Measurements from ENCODE around the gene CELSR1.

DNA sequence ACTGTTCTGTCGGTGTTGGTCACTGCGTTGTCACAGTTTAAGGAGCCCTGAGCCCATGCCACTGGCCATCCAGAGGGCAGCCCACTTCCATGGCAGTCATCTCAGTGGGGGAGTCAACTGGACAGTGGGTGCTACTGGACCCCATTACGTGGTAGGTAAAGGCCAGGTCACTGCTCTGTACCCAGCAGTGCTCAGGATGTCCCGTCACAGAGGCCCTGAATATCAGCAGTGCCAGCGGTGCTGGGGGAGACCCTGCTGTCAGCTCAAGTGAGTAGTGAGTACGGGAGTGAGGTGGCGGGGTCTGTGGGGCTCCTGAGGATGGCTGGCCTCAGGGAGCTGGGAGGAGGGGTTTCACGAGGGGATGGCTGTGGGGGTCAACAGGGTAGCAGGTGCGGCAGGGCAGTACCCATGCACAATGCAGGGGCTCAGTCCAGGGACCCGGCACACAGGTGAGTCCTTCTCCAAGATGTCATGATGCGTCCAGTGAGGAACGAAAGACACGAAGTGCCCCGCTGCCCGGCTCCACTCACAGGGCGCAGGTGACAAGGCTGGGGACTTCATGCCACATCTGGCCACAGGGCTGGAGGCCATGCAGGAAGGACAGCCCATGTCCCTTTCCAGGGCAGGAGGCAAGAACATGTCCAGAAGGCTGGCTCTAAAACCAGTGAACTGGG lies 27.9 kb downstream of the CELSR1 start:
- TF ChIP-seq, protein P1, sequence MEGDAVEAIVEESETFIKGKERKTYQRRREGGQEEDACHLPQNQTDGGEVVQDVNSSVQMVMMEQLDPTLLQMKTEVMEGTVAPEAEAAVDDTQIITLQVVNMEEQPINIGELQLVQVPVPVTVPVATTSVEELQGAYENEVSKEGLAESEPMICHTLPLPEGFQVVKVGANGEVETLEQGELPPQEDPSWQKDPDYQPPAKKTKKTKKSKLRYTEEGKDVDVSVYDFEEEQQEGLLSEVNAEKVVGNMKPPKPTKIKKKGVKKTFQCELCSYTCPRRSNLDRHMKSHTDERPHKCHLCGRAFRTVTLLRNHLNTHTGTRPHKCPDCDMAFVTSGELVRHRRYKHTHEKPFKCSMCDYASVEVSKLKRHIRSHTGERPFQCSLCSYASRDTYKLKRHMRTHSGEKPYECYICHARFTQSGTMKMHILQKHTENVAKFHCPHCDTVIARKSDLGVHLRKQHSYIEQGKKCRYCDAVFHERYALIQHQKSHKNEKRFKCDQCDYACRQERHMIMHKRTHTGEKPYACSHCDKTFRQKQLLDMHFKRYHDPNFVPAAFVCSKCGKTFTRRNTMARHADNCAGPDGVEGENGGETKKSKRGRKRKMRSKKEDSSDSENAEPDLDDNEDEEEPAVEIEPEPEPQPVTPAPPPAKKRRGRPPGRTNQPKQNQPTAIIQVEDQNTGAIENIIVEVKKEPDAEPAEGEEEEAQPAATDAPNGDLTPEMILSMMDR (IDR thresholded peaks at IDR 0.05) = no peak
- no peak for TF ChIP-seq ZFX (IDR thresholded peaks at IDR 0.05; ENCODE audit: borderline replicate concordance)

Data from 22Rv1 (cell line).